Hematopoietic multipotent progenitor cell (in vitro differentiated cells): ENCODE measurements around the gene POGZ. TPM values are rescaled to one million over a fixed set of nuclear protein-coding genes. Genes with fewer than 3 reads are reported as not detected.

Experiments
- DNase-seq, 3 donors: peaks; one replicate each; pipeline ENCODE4 v3.0.0-alpha.2; 2011 to 2015; ENCODE audit warnings: low read depth in 2 of 3, low spot score in 2 of 3
- total RNA-seq: library from RNA; depleted of rRNA; stranded (reverse); fragments of >200 nt; gene quantifications from one replicate; pipeline ENCODE4 v1.2.3, GENCODE V29; 2012

POGZ gene, protein sequence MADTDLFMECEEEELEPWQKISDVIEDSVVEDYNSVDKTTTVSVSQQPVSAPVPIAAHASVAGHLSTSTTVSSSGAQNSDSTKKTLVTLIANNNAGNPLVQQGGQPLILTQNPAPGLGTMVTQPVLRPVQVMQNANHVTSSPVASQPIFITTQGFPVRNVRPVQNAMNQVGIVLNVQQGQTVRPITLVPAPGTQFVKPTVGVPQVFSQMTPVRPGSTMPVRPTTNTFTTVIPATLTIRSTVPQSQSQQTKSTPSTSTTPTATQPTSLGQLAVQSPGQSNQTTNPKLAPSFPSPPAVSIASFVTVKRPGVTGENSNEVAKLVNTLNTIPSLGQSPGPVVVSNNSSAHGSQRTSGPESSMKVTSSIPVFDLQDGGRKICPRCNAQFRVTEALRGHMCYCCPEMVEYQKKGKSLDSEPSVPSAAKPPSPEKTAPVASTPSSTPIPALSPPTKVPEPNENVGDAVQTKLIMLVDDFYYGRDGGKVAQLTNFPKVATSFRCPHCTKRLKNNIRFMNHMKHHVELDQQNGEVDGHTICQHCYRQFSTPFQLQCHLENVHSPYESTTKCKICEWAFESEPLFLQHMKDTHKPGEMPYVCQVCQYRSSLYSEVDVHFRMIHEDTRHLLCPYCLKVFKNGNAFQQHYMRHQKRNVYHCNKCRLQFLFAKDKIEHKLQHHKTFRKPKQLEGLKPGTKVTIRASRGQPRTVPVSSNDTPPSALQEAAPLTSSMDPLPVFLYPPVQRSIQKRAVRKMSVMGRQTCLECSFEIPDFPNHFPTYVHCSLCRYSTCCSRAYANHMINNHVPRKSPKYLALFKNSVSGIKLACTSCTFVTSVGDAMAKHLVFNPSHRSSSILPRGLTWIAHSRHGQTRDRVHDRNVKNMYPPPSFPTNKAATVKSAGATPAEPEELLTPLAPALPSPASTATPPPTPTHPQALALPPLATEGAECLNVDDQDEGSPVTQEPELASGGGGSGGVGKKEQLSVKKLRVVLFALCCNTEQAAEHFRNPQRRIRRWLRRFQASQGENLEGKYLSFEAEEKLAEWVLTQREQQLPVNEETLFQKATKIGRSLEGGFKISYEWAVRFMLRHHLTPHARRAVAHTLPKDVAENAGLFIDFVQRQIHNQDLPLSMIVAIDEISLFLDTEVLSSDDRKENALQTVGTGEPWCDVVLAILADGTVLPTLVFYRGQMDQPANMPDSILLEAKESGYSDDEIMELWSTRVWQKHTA (N-terminal part only)
- total RNA-seq = 53.3 TPM

DNA sequence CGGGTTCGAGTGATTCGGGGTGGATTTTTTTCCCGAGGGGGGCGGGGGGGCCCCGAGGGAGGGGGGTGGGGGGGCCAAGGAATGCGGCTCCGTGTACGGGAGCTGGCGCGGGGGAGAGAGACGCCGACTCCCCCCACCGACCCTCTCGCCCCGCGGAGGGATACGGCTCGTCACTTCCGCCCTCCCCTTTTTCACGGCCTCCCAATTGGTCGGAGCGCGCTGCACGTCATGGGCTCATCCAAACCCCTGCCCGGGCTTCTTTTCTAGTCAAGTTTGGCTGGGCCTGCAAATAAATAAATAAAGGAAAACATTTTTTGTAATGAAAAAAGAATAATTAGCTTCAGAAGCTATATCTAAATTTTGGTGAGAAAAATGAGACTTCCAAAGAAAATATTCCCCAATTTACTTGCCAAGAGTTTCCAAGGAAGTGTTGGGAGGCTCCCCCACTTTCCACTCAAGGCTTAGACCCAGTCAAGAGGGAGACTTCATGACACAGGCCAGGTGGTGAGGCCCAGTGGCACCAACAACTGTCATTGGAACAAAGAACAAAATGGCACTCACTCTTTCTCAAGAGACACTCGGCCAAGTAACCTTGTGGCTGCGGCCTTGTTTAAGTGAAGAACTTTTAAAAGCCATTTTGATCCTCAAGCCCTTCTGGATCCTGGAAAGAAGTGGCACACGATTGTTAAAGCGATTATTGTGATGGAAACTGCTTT lies at the start of gene POGZ:
Gene POGZ (minus strand): TSS at position 164 of the 716 bp plus-strand sequence. CDS start 17,290 bp downstream, outside the sequence.
- peak; percentile 67 to 98 (median 95) for DNase-seq

DNA sequence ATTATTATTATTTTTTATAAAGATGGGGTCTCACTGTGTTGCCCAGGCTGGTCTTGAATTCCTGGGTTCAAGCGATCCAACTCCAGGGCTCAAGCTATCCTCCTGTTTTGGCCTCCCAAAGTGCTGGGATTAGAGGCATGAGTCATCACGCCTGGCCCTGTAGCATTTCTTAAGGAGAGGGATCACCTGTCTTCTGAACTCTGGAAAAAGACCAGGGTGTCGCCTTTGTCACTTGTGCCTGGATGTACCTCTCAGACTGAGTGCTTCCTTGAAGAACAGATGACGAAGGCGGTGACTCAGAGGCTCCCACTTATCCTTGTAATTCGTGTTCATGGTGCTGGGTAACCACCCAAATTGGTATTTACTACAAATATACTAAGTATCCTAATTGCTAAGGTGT lies 49.5 kb upstream of the POGZ start:
- no peak for DNase-seq

DNA sequence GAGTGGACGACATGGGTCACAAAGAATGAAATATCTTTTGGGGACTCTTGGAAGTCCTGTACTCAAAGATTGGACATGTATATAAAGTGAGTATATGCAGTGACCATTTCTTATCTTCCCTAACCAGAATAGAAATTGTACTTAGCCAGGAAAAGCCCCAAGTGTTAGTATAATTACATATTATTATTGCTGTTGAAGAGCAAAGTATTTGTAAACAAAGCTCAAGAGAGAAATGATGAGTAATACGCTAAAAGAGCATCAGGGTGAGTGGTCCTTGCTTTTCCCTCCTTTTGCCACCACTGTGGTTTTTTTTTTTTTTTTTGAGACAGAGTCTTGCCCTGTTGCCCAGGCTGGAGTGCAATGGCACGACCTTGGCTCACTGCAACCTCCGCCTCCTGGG lies 45.5 kb upstream of the POGZ start:
- DNase-seq = no peak

DNA sequence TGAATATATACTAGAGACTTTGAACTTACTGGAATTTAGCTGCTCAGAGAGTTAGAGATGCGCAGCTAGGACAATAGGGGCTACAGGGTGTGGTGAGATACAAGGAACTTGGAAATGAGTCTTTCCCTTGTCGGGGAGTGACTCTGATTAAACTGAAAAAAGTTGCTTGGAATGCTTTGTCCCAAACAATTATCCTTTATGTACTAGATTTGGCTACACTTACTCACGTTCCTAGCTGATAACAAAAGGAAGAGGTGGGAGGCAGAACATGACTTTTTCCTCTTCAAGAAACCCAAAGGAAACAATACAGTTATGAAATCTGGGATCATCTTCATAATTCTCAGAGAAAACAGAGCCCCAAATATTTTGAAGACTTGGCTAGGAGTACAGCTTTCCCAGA lies 45.0 kb upstream of the POGZ start:
- DNase-seq = no peak

DNA sequence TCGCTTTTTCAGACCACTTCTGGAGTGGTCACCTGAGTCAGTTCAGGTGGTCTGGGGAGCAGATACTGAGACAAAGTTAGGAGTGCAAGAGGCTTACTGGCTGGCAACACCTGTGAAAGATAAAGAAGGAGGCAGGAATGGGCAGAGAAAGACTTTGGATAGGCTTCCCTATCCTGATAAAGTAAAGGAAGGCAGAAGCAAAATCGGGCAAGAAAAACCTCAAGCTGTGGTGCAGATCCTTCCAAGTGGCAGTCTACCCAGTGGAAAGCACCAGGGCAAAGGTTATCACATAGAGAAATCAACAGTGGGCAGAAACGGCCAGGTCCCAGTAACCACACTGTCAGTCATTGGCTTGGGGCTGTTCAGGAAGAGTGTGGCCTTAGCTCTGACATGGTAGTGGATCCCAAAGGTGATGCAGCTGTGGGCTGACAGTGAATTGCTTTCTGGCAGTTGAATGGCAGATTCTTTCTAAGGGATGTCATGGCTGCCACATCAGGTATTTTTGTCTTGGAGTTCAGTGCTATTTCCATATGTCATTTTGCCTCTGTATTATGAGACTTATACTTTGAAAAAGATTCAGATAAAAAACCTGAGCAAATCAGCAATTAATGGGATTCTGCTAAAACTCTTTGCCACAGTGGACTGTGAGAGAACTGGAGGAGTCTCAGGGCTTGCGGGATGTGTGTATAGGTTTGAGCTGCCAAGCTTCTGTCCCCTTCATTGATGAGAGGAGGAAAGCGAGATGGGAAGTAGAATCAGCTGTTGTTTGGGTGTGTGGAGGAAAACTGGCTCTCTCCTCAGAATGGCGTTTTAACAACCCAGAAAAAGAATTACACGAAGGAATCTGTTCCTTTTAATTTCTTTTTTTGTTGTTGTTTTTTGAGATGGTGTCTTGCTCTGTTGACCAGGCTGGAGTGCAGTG lies 43.8 kb upstream of the POGZ start:
- no peak for DNase-seq

DNA sequence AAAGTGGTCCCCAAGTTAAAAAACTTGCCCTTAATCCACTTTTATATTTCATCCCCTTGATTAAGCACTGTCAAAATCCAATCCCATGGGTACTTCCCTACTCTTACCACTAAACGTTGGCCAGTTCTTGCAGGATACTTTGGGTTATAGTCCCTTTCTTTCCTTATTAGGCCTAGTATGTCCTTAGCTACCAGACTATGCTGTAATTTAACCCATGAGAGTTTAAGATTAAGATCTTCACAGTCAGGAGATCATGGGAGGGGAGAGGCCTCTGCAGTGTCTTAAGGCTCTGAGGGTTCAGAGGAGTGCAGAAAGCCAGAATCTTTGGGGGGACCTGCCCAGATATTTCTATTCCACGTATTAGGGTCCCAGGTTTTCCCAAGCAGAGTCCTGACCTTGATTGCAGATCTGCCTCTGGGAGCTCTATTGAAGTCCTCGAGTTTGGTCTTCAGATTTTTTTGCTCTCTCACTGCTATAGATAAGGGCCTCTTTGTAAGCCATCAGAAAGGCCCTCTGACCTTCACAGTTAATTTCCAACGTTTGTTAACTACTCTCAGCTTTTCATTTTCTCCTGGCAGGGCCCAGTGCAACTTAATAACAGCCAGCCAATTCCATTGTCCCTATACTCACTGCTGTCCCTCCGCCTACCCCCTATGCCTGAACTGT lies 42.9 kb upstream of the POGZ start:
- DNase-seq = no peak

DNA sequence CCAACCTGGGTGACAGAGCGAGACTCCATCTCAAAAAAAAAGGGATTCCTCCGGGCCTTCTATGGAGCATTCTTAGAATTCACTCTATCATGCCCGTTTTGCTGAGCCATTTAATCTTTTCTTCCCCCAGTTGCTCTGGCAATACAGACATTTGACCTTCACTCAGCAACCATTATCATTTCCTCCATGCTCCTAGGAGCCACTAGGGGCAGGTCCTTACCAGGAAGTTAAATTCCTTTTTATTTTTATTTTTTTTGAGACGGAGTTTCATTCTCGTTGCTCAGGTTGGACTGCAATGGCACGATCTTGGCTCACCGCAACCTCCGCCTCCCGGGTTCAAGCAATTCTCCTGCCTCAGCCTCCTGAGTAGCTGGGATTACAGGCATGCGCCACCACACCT lies 42.2 kb upstream of the POGZ start:
- DNase-seq = peak in 1 of 3 donors; percentile 23

DNA sequence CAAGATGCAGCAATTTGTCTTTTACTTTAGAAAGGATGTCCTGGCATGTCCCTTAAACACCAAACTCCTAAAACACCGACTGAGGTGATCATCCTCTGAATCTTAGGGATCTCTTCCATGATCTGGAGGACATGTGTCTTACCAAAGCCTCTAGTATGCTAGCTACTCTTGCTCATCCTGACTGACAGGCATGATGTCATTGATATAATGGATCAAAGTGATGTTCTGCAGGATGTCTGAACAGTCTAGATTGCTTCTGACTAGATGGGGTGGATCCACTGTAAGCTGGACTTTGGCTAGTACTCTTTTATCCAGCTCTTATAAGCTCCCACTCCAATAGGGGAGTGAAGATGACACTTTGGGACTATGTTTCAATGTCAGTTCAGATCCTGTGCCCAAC lies 40.6 kb upstream of the POGZ start:
- DNase-seq = no peak

DNA sequence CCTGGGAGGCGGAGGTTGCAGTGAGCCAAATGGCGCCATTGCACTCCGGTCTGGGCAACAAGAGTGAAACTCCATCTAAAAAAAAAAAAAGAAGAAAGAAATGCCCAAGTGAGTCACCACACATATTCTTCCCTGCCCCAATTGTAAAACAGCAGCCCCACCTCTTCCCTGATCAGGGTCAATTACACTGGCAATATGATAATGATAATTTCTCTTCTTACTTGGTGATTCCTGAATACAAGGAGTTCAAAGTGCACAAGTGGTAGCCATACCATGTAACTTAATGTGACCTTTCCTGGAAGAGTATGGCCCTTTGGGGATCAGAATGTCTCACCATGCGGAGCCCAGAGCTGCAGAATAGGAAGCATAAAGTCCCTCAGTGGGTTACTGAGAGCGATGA lies 40.1 kb upstream of the POGZ start:
- DNase-seq = no peak

DNA sequence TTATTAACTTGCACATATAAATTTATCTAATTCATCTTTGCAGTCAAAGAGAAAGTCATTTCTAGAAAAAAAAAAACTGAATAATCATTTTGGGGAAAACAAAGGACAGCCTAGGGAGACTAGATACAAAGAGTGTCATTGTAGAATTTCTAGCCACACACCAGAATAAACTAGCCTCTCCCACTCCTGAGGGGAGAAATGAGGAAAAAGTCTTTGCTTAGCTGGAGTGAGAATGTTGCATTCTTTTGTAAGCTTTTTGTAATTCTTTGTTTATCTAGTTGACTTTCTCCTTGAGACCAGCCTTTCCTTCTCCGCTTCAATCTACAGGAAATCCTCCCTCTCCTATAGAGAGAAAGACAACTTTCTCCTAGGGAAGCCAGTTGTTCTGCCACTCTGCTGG lies 36.0 kb upstream of the POGZ start:
- DNase-seq = no peak

DNA sequence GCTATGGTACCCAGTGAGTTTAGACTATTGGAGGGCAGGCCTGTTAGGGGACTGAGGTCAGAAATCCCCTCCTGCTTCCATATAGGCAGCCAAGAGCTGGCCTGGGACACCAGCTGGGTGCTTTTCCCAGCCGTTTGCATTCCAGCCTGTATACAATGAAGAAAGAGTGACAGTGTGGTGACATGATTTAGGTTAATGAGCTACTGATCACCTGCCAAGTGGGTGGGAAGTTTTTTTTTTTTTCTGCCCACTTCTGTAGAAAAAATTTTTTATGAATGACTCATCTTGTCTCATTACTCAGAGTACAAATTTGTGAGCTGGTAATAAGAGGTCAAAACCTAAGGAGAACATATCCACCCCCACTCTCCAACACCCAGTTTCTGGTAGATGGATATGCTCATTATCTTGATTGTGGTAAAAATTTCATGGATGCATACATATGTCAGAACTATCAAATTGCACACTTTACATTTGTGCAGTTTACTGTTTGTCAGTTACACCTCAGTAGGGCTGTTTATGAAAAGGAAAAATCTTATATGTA lies 35.5 kb upstream of the POGZ start:
- no peak for DNase-seq

DNA sequence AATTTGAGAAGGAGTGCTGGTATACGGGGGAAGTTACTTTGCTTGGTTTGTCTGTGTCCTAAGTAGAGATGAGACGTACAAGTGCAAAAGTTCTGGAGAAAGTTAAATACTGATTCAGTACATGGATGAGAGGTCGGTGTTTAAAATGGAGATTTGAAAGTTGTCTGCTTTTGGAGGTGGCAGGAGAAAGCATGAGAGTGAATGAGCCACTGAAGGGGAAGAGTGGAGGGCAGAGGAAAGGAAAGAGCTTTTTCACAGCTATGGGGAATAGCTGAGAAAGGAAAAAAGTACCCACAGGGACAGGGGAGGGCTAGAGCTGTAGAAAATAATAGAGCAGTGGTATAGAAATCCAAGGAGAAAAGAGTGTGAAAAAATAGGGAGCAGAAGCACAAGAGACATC lies 33.7 kb upstream of the POGZ start:
- no peak for DNase-seq

DNA sequence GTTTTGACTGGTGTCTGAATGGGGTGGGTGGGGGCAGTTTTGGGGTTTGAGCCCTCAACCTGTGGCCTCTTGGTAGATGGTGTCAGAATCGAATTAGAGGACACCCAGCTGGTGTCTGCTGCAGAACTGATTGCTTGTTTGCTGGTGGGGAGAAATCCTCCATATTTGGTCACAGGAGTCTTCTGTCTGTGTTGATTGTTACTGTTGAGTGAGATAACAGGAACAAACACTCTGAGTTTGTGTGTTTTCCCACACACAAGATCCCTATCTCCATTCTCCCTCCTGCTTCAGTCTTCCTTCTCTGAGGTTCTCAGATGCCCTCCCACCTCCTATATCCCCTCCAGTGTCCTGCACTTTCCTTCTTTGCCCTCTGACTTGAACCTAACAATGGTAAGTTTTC lies 32.8 kb upstream of the POGZ start:
- DNase-seq = no peak

DNA sequence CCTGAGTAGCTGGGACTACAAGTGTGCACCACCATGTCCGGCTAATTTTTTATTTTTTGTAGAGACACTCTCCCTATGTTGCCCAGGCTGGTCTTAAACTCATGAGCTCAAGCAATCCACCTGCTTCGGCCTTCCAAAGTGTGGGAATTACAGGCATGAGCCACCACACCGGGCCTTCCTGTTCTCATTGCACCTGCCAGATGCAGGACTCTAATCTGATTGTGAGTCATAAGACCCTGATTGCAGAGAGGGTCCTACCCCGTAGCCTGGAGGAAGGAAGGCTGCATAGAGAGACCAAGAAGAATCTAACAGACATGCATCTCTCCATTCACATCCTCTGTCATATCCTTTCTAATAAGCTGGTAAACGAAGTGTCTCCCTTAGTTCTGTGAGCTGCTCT lies 32.3 kb upstream of the POGZ start:
- no peak for DNase-seq

DNA sequence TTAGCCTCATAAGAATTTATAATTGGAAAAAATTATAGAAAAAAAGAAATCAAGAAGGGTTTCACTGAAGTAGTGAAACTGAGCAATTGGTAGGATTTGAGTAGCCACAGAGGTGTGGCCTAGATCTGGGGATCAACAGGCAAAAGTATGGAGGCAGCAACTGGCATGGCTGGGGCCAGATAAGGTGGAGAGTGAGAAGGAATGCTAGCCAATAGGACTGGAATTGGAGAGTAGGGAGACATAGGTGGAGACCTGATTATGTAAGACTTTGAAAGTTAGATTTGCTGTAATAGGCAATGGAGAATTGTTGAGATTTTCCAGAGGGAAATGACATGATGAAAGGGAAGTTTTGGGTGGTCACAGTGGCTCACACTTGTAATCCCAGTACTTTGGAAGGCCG lies 27.3 kb upstream of the POGZ start:
- no peak for DNase-seq

DNA sequence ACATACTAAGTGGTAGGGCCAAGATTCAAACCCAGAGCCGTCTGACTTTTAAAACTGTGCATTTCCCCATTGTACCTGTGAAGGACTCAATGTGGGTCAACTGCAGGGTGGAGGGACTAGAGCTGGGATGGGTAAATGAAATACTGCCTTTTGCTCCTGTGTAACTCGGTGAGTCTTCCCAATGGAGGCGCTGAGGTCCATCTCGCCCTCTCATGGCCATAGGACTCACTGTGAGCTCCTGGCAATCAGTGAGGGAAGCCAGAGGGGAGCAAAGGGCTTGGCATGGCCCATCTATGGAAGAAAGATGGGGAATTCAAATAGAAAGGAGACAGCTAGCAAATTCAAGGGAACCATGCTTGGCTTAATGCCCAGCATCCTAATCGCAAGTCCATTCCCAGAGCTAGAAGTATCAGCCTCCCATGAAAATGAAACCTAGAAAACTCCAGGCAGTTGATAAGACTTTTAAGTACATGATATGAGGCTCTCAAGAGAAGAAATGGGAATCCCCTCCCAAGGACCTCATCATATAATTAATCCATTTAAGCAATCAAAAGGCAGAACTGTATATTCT lies 26.5 kb upstream of the POGZ start:
- no peak for DNase-seq

DNA sequence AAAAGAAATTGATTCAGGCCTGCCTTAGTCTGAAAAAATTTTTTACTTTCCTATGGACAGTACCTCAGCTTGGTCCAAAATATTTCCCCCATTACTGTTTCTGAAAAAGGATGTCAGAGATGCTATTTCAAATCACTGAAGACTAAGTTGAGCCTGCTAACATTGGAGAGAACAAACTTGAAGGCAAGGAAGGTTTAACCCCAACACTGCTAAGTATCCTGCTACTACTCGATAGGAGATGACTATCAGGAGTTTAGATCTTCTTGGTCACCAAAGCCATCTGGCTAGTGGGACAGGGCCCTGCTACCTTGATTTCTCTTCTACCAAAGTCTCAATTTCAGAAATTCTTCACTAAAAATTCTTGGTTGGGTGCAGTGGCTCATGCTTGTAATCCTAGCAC lies 22.7 kb upstream of the POGZ start:
- no peak for DNase-seq

DNA sequence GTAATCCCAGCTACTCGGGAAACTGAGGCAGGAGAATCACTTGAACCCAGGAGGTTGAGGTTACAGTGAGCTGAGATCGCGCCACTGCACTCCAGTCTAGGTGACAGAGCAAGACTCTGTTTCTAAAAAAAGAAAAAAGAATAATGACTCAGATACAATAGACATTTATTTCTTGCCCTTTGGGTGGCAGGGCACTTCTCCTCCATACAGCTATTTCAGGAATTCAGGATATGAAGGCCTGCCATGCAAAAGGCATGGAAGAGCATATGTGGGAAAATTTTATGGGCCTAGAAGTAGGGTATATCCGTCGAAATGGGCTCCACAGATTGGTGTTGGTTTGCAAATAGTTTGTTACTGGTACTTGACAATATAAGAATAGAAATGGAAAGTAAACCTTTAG lies 20.2 kb upstream of the POGZ start:
- DNase-seq = no peak
